ENCODE measurements around the gene POLR1B. TPM values are rescaled to one million over a fixed set of nuclear protein-coding genes. Genes with fewer than 3 reads are reported as not detected.
A peak's percentile ranks its signal among the peaks of the same experiment; 100 is the strongest.

Gene POLR1B
- total RNA-seq, 1 donor from 2014 or later = 22.1 TPM

DNA sequence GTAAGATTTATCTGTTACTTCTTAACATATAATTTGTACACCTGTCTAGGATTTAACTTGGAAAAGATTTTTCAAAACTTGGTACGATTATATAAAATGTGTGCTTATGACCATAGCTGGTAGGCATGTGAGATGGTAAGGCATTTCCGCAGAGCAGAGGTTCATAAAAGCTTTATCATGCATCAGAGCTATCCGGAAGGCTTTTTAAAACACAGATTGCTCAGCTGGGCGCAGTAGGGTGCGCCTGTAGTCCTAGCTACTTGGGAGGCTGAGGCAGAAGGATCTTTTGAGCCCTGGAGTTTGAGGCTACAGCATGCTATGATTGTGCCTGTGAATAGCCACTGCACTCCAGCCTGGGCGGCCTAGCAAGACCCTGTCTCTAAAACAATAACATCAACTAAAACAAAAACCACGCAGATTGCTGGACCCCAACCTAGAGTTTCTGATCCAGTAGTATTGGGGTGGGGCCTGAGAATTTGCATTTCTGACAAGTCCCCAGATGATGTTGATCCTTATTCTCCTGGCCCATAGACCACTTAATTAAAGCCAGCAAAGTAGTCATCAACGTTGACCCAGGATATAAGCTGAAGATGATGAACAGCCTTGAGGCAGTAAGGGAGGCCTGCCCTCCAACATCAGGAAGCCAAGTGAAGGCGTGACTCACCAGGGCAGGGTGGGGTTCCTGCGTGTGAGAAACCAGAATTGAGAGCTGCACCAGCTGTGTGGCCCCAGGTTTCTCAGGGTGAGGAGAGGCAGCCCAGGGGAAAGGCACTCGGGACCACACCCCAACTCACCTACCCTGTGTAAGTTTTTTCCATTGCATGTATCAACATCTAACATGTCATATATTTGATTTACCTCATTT is 81.9 kb downstream of the POLR1B start:
- Mint-ChIP-seq H3K9me3 (ENCODE audit: unreplicated experiment) (no peaks in the 10 kb centered on the region), H3K4me3 (ENCODE audit: unreplicated experiment) (no peak overlapping the region), H3K27ac (ENCODE audit: unreplicated experiment) (no peak overlapping the region), H3K27me3 (ENCODE audit: unreplicated experiment) (peaks cover 2% of the 10 kb centered on the region), H3K4me1 (ENCODE audit: unreplicated experiment) (peaks cover 23% of the 10 kb centered on the region), H3K36me3 (ENCODE audit: low read depth, unreplicated experiment) (no peaks in the 10 kb centered on the region)
- DNase-seq (ENCODE audit: low spot score) = no peak
- TF ChIP-seq, protein P1, sequence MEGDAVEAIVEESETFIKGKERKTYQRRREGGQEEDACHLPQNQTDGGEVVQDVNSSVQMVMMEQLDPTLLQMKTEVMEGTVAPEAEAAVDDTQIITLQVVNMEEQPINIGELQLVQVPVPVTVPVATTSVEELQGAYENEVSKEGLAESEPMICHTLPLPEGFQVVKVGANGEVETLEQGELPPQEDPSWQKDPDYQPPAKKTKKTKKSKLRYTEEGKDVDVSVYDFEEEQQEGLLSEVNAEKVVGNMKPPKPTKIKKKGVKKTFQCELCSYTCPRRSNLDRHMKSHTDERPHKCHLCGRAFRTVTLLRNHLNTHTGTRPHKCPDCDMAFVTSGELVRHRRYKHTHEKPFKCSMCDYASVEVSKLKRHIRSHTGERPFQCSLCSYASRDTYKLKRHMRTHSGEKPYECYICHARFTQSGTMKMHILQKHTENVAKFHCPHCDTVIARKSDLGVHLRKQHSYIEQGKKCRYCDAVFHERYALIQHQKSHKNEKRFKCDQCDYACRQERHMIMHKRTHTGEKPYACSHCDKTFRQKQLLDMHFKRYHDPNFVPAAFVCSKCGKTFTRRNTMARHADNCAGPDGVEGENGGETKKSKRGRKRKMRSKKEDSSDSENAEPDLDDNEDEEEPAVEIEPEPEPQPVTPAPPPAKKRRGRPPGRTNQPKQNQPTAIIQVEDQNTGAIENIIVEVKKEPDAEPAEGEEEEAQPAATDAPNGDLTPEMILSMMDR (IDR thresholded peaks at IDR 0.05; ENCODE audit: unreplicated experiment) = no peak

GRCh38 chr2:112625474-112626114 is 83.3 kb downstream of the POLR1B start:
- Mint-ChIP-seq H3K27ac (ENCODE audit: unreplicated experiment) (no peak overlapping the region), H3K36me3 (ENCODE audit: low read depth, unreplicated experiment) (no peaks in the 10 kb centered on the region), H3K4me3 (ENCODE audit: unreplicated experiment) (no peak overlapping the region), H3K9me3 (ENCODE audit: unreplicated experiment) (no peaks in the 10 kb centered on the region), H3K4me1 (ENCODE audit: unreplicated experiment) (peaks cover 37% of the 10 kb centered on the region), H3K27me3 (ENCODE audit: unreplicated experiment) (peaks cover 5% of the 10 kb centered on the region)
- DNase-seq (ENCODE audit: low spot score) = no peak
- TF ChIP-seq, protein P1 (IDR thresholded peaks at IDR 0.05; ENCODE audit: unreplicated experiment) = no peak

DNA sequence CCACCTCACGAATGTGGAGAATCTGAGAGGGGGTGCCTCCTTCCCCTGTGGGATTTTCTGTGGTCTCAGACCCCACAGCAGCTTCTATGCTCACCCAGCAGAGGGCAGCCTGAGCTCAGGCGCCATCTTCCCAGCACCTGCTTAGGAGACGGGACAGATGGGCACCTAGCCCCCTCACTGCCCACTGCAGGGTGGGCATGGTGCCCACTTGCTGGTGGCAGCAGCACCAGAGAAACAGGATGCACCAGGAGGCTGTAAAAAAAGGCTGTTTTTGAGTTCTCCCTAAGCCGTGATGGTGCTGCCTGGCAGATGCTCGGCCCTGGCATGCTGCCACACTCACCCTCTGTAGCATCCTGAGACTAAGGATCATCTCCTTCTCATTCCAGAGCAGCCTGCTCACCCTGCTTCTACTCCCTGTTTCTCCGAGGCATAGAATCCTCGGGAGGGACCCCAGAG is 84.4 kb downstream of the POLR1B start:
- peak; percentile 65 for DNase-seq (ENCODE audit: low spot score)
- TF ChIP-seq, protein P1 (IDR thresholded peaks at IDR 0.05; ENCODE audit: unreplicated experiment) = peak; percentile 55
- Mint-ChIP-seq H3K9me3 (ENCODE audit: unreplicated experiment) (no peaks in the 10 kb centered on the region), H3K27me3 (ENCODE audit: unreplicated experiment) (peaks cover 5% of the 10 kb centered on the region), H3K4me1 (ENCODE audit: unreplicated experiment) (peaks cover 47% of the 10 kb centered on the region), H3K36me3 (ENCODE audit: low read depth, unreplicated experiment) (no peaks in the 10 kb centered on the region), H3K4me3 (ENCODE audit: unreplicated experiment) (peak overlapping the region; percentile 25), H3K27ac (ENCODE audit: unreplicated experiment) (no peak overlapping the region)

Other genes with a start within 250 kb of the POLR1B start
- 11.8 TPM for gene RGPD8, start 108.8 kb upstream of the POLR1B start, total RNA-seq (ENCODE audit: unreplicated experiment)
- 89.9 TPM for gene TTL, start 60.3 kb upstream of the POLR1B start, total RNA-seq (ENCODE audit: unreplicated experiment)
- 27.4 TPM for gene CHCHD5, start 42.1 kb downstream of the POLR1B start, total RNA-seq (ENCODE audit: unreplicated experiment)
- gene SLC20A1, start 103.5 kb downstream of the POLR1B start, total RNA-seq (ENCODE audit: unreplicated experiment) = 255 TPM
- not detected for gene NT5DC4, start 178.6 kb downstream of the POLR1B start, total RNA-seq (ENCODE audit: unreplicated experiment)
- gene CKAP2L, start 222.1 kb downstream of the POLR1B start, total RNA-seq (ENCODE audit: unreplicated experiment) = 5.5 TPM
- 0.26 TPM for gene IL1A, start 242.0 kb downstream of the POLR1B start, total RNA-seq (ENCODE audit: unreplicated experiment)